Activated T-cell treated with anti-CD3 and anti-CD28 coated beads, Interleukin-2, amount 50 U/mL, for 4 hours (primary cell): Measurements from ENCODE around the gene AKAP11. TPM values are rescaled to one million over a fixed set of nuclear protein-coding genes. Genes with fewer than 3 reads are reported as not detected.
A peak's percentile ranks its signal among the peaks of the same experiment; 100 is the strongest.

Source experiments
- ATAC-seq, 2 donors: fragments of 200-7000 bp; cut with Tn5 transposase; one replicate each; pipeline ENCODE4 v1.10.0; 2021
- DNase-seq: peaks from one replicate; pipeline ENCODE4 v3.0.0-alpha.2; 2020
- H3K27me3 Mint-ChIP-seq: one replicate; pipeline ENCODE4 v1.8.0; 2021; ENCODE audit warnings: low read depth, mixed read lengths
- H3K36me3 Mint-ChIP-seq: one replicate; pipeline ENCODE4 v1.8.0; 2022; ENCODE audit warnings: mixed read lengths; ENCODE audit not compliant: insufficient read depth
- H3K4me1 Mint-ChIP-seq: one replicate; pipeline ENCODE4 v1.8.0; 2021; ENCODE audit warnings: low read depth, mixed read lengths
- H3K4me3 Mint-ChIP-seq: one replicate; pipeline ENCODE4 v1.8.0; 2021; ENCODE audit warnings: mild to moderate bottlenecking, moderate library complexity, mixed read lengths
- H3K9me3 Mint-ChIP-seq: one replicate; pipeline ENCODE4 v1.8.0; 2021; ENCODE audit warnings: mixed read lengths
- total RNA-seq, 3 donors: library from RNA; stranded (reverse); gene quantifications; one replicate each; pipeline ENCODE4 v1.2.1, GENCODE V29; 2021

AKAP11 gene
- total RNA-seq, 3 donors from 2014 or later: 26.9 to 29.8 (median 29.2) TPM

- Mint-ChIP-seq H3K4me1 (peaks cover 7% of the 10 kb centered on the region), H3K9me3 (peaks cover 5% of the 10 kb centered on the region), H3K27me3 (no peaks in the 10 kb centered on the region), H3K36me3 (peaks cover 2% of the 10 kb centered on the region), H3K4me3 (no peak overlapping the region)
- DNase-seq (no peak), ATAC-seq (no peak)
Measured at GRCh38 chr13:42259515-42259914, 12.4 kb upstream of the AKAP11 start.

DNA sequence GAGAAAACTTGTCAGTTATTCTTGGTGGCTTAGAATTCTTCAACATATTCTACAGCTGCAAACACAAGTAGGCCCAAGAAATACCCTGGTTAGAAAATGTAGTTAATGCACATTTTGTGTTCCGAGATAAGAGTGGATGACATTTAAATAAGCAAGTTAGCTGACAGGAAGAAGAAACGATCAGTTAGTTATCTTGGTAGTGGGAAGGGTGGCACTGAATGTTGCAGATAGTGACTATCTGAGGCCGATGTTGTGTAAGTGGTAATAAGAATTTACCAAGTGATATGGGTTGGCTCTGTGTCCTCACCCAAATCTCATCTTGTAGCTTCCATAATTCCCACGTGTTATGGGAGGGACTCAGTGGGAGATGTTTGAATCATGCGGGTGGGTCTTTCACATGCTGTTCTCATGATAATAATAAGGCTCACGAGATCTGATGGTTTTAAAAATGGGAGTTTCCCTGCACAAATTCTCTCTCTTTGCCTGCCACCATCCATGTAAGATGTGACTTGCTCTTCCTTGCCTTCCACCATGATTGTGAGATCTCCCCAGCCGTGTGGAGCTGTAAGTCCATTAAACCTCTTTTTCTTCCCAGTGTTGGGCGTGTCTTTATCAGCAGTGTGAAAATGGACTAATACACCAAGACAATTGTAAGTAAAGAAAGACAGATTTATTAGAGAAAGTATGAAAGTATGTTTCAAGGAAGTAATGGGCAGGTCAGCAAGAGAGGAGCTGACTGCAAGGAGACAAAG, 10.9 kb upstream of the AKAP11 start:
- H3K9me3 Mint-ChIP-seq: peaks cover 5% of the 10 kb centered on the region
- no peak overlapping the region for H3K4me3 Mint-ChIP-seq
- H3K4me1 Mint-ChIP-seq: peaks cover 7% of the 10 kb centered on the region
- H3K36me3 Mint-ChIP-seq: peaks cover 2% of the 10 kb centered on the region
- H3K27me3 Mint-ChIP-seq: no peaks in the 10 kb centered on the region
- no peak for ATAC-seq
- DNase-seq: no peak

- DNase-seq (no peak), ATAC-seq (no peak)
- Mint-ChIP-seq H3K4me1 (peaks cover 13% of the 10 kb centered on the region), H3K36me3 (no peaks in the 10 kb centered on the region), H3K4me3 (no peak overlapping the region), H3K9me3 (no peaks in the 10 kb centered on the region), H3K27me3 (no peaks in the 10 kb centered on the region)
Measured at GRCh38 chr13:42266473-42266872, 5.5 kb upstream of the AKAP11 start.

GRCh38 chr13:42270160-42270856, 1.6 kb upstream of the AKAP11 start:
- no peaks in the 10 kb centered on the region for H3K9me3 Mint-ChIP-seq
- no peaks in the 10 kb centered on the region for H3K27me3 Mint-ChIP-seq
- DNase-seq: no peak
- H3K4me1 Mint-ChIP-seq: peaks cover 39% of the 10 kb centered on the region
- ATAC-seq: no peak
- H3K4me3 Mint-ChIP-seq: peak overlapping the region; percentile 97
- H3K36me3 Mint-ChIP-seq: no peaks in the 10 kb centered on the region

- Mint-ChIP-seq H3K4me3 (peak overlapping the region; percentile 97), H3K4me1 (peaks cover 44% of the 10 kb centered on the region), H3K9me3 (no peaks in the 10 kb centered on the region), H3K27me3 (no peaks in the 10 kb centered on the region), H3K36me3 (no peaks in the 10 kb centered on the region)
- DNase-seq (no peak), ATAC-seq (no peak)
Measured at GRCh38 chr13:42270857-42271215, 1.1 kb upstream of the AKAP11 start.

DNA sequence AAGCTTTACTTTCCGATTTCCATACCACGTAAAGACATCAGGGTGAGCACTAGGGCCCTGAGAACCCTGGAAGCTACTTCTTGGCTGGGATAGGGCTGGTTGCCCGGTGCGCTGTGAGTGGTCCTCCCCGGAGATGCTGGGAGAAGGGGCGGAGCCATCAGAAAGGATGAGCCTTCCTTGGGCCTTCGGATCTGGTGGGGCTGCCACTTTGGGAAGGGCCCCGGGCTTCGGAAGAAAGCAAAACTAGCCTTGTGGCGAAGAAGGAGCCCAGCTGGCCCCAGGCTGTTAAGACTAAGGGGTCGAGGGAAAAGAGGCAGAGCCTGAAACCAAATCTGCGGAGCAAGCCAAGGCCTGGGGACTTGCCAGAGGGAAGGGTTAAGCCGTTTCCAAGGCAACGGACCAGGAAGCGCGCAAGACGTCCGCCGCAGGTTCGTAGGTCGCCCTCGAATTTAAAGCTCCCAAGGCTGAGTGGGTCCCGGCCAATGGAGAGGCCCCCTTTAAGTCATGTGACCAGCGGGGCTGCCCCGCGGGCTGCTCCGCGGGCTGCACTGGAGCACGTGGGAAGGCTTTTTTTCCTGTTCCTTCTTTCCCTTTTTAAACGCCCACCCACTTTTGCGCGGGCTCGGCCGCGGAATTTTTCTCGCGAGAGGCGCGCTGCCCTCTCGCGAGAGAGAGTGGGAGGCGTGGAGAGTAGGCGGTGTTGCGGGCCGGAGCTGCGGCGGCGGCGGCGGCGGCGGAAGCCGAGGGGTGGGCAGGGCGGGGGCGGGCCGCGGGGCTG, 426 bp upstream of the AKAP11 start:
- peak overlapping the region; percentile 97 for H3K4me3 Mint-ChIP-seq
- H3K9me3 Mint-ChIP-seq: no peaks in the 10 kb centered on the region
- H3K27me3 Mint-ChIP-seq: no peaks in the 10 kb centered on the region
- peaks cover 3% of the 10 kb centered on the region for H3K36me3 Mint-ChIP-seq
- DNase-seq (peak; percentile 91), ATAC-seq (peak; percentile 88 to 92)
- H3K4me1 Mint-ChIP-seq: peaks cover 49% of the 10 kb centered on the region

DNA sequence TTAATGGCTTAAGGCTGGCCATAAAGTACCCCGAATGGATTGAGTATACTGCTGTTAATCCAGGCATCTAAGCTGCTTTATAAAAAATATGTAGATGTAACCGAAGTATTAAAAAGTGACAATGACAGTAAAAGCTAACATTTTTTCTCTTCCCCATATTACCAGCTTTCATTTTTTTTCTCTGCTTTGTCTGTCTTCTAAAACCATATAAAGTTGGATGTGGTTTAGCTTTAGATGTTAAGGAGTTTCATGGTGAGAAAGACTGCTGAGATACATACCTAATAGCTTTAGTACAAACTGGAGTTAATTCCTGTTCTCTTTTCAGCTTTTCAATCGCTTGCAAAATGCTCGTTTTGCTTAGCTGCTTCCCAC, 838 bp downstream of the AKAP11 start:
- Mint-ChIP-seq H3K36me3 (peaks cover 8% of the 10 kb centered on the region), H3K4me3 (peak overlapping the region; percentile 97), H3K4me1 (peaks cover 60% of the 10 kb centered on the region), H3K27me3 (no peaks in the 10 kb centered on the region), H3K9me3 (no peaks in the 10 kb centered on the region)
- DNase-seq: no peak
- ATAC-seq: peak in 1 of 2 donors; percentile 0

DNA sequence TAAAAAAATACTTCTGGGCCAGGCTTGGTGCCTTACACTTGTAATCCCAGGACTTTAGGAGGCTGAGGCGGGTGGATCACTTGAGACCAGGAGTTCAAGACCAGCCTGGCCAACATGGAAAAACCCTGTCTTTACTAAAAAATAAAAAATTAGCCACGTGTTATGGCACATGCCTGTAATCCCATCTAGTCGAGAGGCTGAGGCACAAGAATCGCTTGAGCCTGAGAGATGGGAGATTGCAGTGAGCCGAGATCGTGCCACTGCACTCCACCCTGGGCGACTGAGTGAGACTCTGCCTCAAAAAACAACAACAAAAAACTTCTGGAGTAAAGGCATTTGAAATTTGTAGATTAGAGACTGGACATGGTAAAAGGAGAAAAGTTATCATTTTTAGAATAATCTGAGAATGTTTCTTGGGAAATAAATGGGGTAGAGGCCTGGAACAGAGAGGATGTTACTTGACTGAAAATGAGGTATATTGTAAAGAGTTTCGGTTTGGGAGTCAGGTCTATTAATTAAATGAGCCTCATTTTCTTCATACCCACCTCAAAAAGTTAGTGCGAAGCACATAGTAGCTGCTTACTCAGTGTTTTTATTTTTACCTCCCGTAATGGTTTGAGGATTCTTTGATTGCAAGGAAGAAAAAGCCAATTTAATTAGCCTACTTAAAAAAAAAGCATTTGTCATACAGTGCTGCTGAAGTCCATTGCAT, 2.6 kb downstream of the AKAP11 start:
- ATAC-seq (no peak), DNase-seq (no peak)
- Mint-ChIP-seq H3K4me3 (peak overlapping the region; percentile 41), H3K27me3 (no peaks in the 10 kb centered on the region), H3K9me3 (no peaks in the 10 kb centered on the region), H3K4me1 (peaks cover 66% of the 10 kb centered on the region), H3K36me3 (peaks cover 10% of the 10 kb centered on the region)

GRCh38 chr13:42275098-42275471, 3.1 kb downstream of the AKAP11 start:
- ATAC-seq: no peak
- Mint-ChIP-seq H3K27me3 (no peaks in the 10 kb centered on the region), H3K4me3 (peak overlapping the region; percentile 8), H3K36me3 (peaks cover 10% of the 10 kb centered on the region), H3K4me1 (peaks cover 66% of the 10 kb centered on the region), H3K9me3 (no peaks in the 10 kb centered on the region)
- no peak for DNase-seq

DNA sequence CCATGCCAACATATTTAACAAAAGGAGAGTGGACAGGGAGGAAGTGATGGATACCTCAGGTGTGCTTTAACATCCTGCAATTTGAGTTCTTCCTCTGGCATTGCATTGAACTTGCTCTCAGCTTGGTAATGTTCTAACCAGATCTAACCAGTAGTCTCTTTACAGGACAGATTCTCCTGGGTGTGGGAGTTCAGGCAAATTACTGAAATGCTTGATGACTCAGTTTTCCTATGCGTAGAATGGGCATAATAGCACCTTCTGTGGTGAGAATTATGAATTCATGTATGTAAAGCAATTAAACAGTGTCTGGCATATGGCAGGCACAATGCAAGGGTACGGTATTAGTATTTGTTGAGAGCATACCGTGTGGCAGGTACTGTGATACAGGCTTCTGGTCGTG, 3.6 kb downstream of the AKAP11 start:
- H3K4me1 Mint-ChIP-seq: peaks cover 62% of the 10 kb centered on the region
- H3K36me3 Mint-ChIP-seq: peaks cover 10% of the 10 kb centered on the region
- no peak for DNase-seq
- H3K27me3 Mint-ChIP-seq: no peaks in the 10 kb centered on the region
- ATAC-seq: peak; percentile 6 to 11
- H3K9me3 Mint-ChIP-seq: no peaks in the 10 kb centered on the region
- H3K4me3 Mint-ChIP-seq: peak overlapping the region; percentile 8

DNA sequence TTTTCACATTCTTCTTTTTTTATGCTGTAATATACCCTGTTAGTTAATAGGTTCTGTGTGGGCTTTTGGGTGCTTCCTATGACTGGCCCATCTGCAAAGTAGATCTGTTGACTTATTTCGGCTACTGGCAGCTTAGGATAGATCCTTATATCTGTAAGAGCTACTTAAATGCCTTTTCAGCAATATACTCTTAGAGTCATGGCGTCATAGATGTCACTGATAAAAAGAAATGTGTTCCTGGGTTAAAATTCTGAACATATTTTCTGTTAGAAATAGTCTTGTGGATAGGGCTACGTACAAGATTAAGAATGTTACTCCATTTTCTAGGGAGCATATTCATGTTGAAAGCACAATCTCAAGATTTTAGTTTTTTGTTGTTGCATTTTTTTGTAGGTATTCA, 4.7 kb downstream of the AKAP11 start:
- peaks cover 10% of the 10 kb centered on the region for H3K36me3 Mint-ChIP-seq

GRCh38 chr13:42277618-42278276, 5.8 kb downstream of the AKAP11 start:
- no peak for DNase-seq
- no peaks in the 10 kb centered on the region for H3K9me3 Mint-ChIP-seq
- H3K4me1 Mint-ChIP-seq: peaks cover 56% of the 10 kb centered on the region
- peak in 1 of 2 donors; percentile 19 for ATAC-seq
- H3K36me3 Mint-ChIP-seq: peaks cover 10% of the 10 kb centered on the region
- peak overlapping the region; percentile 2 for H3K4me3 Mint-ChIP-seq
- H3K27me3 Mint-ChIP-seq: no peaks in the 10 kb centered on the region

More for the DNA sequence above, 4.7 kb downstream of the AKAP11 start:
- DNase-seq (no peak), ATAC-seq (no peak)
- no peaks in the 10 kb centered on the region for H3K9me3 Mint-ChIP-seq
- peaks cover 52% of the 10 kb centered on the region for H3K4me1 Mint-ChIP-seq
- peak overlapping the region; percentile 20 for H3K4me3 Mint-ChIP-seq
- no peaks in the 10 kb centered on the region for H3K27me3 Mint-ChIP-seq

GRCh38 chr13:42279080-42279479, 7.1 kb downstream of the AKAP11 start:
- Mint-ChIP-seq H3K27me3 (no peaks in the 10 kb centered on the region), H3K4me1 (peaks cover 55% of the 10 kb centered on the region), H3K9me3 (no peaks in the 10 kb centered on the region), H3K4me3 (no peak overlapping the region), H3K36me3 (peaks cover 12% of the 10 kb centered on the region)
- peak; percentile 53 to 56 for ATAC-seq
- peak; percentile 8 for DNase-seq

DNA sequence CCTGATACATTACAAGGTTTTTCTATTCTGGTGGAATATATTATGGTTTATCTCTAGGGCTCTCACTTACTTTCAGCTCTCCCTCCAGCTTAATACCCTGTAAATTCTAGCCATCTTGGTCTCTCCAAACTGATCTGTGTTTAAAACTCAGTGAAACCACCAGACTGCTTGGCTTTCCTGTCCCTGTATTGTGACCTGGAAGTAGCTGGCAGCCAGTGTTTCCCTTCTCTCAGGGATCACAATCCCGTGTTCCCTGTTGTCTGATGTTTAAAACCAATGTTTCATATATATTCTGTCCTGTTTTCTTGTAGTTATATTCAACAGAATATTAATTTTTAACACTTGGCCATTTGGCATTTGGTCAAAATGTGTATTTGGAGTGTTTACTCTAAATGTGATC, 8.0 kb downstream of the AKAP11 start:
- no peaks in the 10 kb centered on the region for H3K9me3 Mint-ChIP-seq
- DNase-seq: no peak
- no peaks in the 10 kb centered on the region for H3K27me3 Mint-ChIP-seq
- H3K4me3 Mint-ChIP-seq: no peak overlapping the region
- H3K4me1 Mint-ChIP-seq: peaks cover 49% of the 10 kb centered on the region
- peaks cover 12% of the 10 kb centered on the region for H3K36me3 Mint-ChIP-seq
- ATAC-seq: no peak
